ENCODE results near the gene CMC2.

CMC2 gene

DNA sequence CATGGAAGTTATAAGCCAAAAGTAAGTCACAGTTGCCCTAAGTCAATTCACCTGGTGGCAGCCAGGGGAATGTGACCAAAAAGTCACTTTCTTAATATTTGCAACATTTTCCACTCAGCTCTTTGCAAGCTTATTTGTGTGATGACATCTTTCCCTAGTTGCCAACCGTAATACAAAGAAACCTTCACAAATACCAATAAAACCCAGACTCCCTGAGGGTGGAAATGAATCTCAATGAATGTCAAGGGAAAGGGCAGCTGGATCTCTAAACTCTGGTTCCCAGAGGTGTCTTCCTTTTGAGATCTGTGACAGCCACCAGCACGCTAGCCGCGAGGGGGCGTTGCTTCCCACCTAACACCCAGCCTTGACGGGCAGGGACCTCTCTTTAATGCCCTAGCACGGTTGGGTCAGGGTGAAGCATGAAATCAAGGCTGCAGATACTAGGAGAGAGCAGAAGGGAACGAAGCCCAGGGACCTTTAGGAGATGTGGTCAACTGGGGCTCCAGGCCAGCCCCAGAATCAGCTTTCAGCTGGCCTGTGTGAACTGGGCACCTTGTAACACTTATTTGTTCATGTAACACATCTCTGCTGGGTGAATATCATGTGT lies 82.2 kb downstream of the CMC2 start:
- peak; percentile 42 for DNase-seq

DNA sequence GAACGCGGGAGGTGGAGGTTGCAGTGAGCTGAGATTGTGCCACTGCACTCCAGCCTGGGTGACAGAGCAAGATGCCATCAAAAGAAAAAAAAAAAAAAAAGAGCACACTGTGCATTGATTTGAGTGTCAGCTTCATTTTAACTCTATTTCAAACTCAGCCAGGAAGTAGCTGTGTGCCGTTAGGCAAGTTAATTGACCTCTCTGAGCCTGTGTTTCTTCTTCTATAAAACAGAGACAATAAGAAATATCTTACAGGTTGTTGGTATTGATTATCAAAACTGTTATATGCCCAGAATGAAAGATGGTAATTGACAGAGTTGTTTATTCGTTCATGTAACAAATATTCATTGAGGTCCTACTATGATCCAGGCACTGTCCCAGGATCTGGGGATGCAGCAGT lies 83.3 kb downstream of the CMC2 start:
- DNase-seq: no peak
